IMR-90 (cell line): ENCODE measurements around the gene MICB. TPM values are rescaled to one million over a fixed set of nuclear protein-coding genes. Genes with fewer than 3 reads are reported as not detected.

Source experiments
- ATAC-seq: fragments of 200-7000 bp; cut with Tn5 transposase; 2 replicates; pipeline ENCODE4 v1.9.1; 2020; ENCODE audit warnings: low read depth, mild to moderate bottlenecking, moderate library complexity
- BruUV-seq: library from RNA; stranded (reverse); fragments of 400-500 nt; replicated peaks from 2 replicates; lab custom pipeline; 2021; lab: Mats Ljungman, UMichigan
- CTCF ChIA-PET: fragments of 300-600 bp; formaldehyde crosslinking; extraction: SDS; loops from one replicate; lab custom pipeline; 2021; ENCODE audit warnings: antibody characterized with exemption; lab: Yijun Ruan, JAX
- POLR2A ChIA-PET: fragments of 300-600 bp; sonication (Branson Sonifier 250); formaldehyde crosslinking; loops from one replicate; lab custom pipeline; 2022; ENCODE audit warnings: antibody characterized with exemption; ENCODE audit not compliant: unreplicated experiment; lab: Charles Lee
- DNase-seq: peaks from one replicate; pipeline ENCODE4 v3.0.0; 2013
- H2AFZ ChIP-seq: replicated peaks from 2 replicates; pipeline ENCODE3; 2013; ENCODE audit warnings: low read length, mild to moderate bottlenecking; ENCODE audit not compliant: poor library complexity
- H2AK5ac ChIP-seq: 2 replicates; pipeline ENCODE4 v1.6.1; 2013; ENCODE audit warnings: low read depth, low read length, inconsistent platforms
- H2AK9ac ChIP-seq: replicated peaks from 2 replicates; pipeline ENCODE3; 2013; ENCODE audit warnings: mild to moderate bottlenecking, low read depth, low read length, moderate library complexity; ENCODE audit not compliant: poor library complexity
- H2BK120ac ChIP-seq: 2 replicates; pipeline ENCODE4 v1.6.1; 2013; ENCODE audit warnings: low read depth, low read length, inconsistent platforms
- H2BK15ac ChIP-seq: 3 replicates; pipeline ENCODE4 v1.6.1; 2013; ENCODE audit warnings: low read depth, low read length, inconsistent platforms
- H2BK20ac ChIP-seq: 2 replicates; pipeline ENCODE4 v1.6.1; 2013; ENCODE audit warnings: low read depth, mild to moderate bottlenecking, inconsistent platforms, low read length, moderate library complexity
- H2BK5ac ChIP-seq: 2 replicates; pipeline ENCODE4 v1.6.1; 2013; ENCODE audit warnings: mild to moderate bottlenecking, low read depth, low read length, inconsistent platforms; ENCODE audit not compliant: poor library complexity, severe bottlenecking
- H3K14ac ChIP-seq: replicated peaks from 2 replicates; pipeline ENCODE4 v1.6.1; 2013; ENCODE audit warnings: low read depth, low read length, inconsistent platforms
- H3K18ac ChIP-seq: 2 replicates; pipeline ENCODE4 v1.6.1; 2013; ENCODE audit warnings: low read depth, low read length, control low read depth
- H3K23ac ChIP-seq: 2 replicates; pipeline ENCODE4 v1.6.1; 2013; ENCODE audit warnings: low read depth, low read length, inconsistent platforms
- H3K27ac ChIP-seq: 2 replicates; pipeline ENCODE4 v1.5.1; 2013; ENCODE audit warnings: mild to moderate bottlenecking, control low read depth, low read length; ENCODE audit not compliant: insufficient read depth
- H3K27me3 ChIP-seq: 2 replicates; pipeline ENCODE4 v1.6.1; 2013; ENCODE audit warnings: low read length; ENCODE audit not compliant: control insufficient read depth, insufficient read depth
- H3K36me3 ChIP-seq: 2 replicates; pipeline ENCODE4 v1.6.1; 2013; ENCODE audit warnings: low read length, mixed read lengths; ENCODE audit not compliant: control insufficient read depth, insufficient read depth
- H3K4ac ChIP-seq: 2 replicates; pipeline ENCODE4 v1.6.1; 2013; ENCODE audit warnings: low read depth, low read length, inconsistent platforms
- H3K4me1 ChIP-seq: 2 replicates; pipeline ENCODE4 v1.6.1; 2013; ENCODE audit warnings: low read length, mixed read lengths; ENCODE audit not compliant: control insufficient read depth, insufficient read depth
- H3K4me2 ChIP-seq: 2 replicates; pipeline ENCODE4 v1.6.1; 2013; ENCODE audit warnings: low read depth, mild to moderate bottlenecking, control low read depth, low read length, moderate library complexity
- H3K4me3 ChIP-seq: 2 replicates; pipeline ENCODE4 v1.5.1; 2013; ENCODE audit warnings: low read depth, mild to moderate bottlenecking, control low read depth, low read length, moderate library complexity; ENCODE audit not compliant: insufficient read depth
- H3K56ac ChIP-seq: 2 replicates; pipeline ENCODE4 v1.6.1; 2013; ENCODE audit warnings: low read length, inconsistent platforms; ENCODE audit not compliant: insufficient read depth; ENCODE audit errors: extremely low read depth
- H3K79me1 ChIP-seq, 2 experiments: 2 replicates each; pipeline ENCODE4 v1.6.1; 2013; ENCODE audit warnings: low read length in 2 of 2, inconsistent platforms in 1 of 2, low read depth in 1 of 2
- H3K9ac ChIP-seq: 2 replicates; pipeline ENCODE4 v1.6.1; 2013; ENCODE audit warnings: low read depth, low read length, control low read depth
- H3K9me1 ChIP-seq: 2 replicates; pipeline ENCODE4 v1.6.1; 2013; ENCODE audit warnings: low read length, inconsistent platforms; ENCODE audit not compliant: insufficient read depth
- H3K9me3 ChIP-seq: 2 replicates; pipeline ENCODE4 v1.6.1; 2013; ENCODE audit warnings: low read length; ENCODE audit not compliant: control insufficient read depth, insufficient read depth
- H4K20me1 ChIP-seq: 2 replicates; pipeline ENCODE4 v1.6.1; 2013; ENCODE audit warnings: low read length, inconsistent platforms; ENCODE audit not compliant: insufficient read depth
- H4K5ac ChIP-seq: 2 replicates; pipeline ENCODE4 v1.6.1; 2013; ENCODE audit warnings: mild to moderate bottlenecking, low read depth, low read length, control low read depth
- H4K8ac ChIP-seq, 2 experiments: 2 replicates each; pipeline ENCODE4 v1.6.1; 2013; ENCODE audit warnings: low read depth in 2 of 2, low read length in 2 of 2, control low read depth in 1 of 2, inconsistent platforms in 1 of 2
- H4K91ac ChIP-seq: 2 replicates; pipeline ENCODE4 v1.6.1; 2013; ENCODE audit warnings: low read depth, low read length, inconsistent platforms; ENCODE audit not compliant: insufficient read depth
- BHLHE40 ChIP-seq: fragments of 150-350 bp; IDR thresholded peaks from 2 replicates; pipeline ENCODE4 v1.6.1; 2016; ENCODE audit warnings: mild to moderate bottlenecking, low read depth, low read length
- CEBPB ChIP-seq: IDR thresholded peaks from 2 replicates; pipeline ENCODE4 v1.6.1; 2012; ENCODE audit warnings: low read depth, low read length, improper control_type of control experiment
- CTCF ChIP-seq: conservative IDR thresholded peaks from 2 replicates; pipeline ENCODE4 v1.5.1; 2012; ENCODE audit warnings: mild to moderate bottlenecking, low read depth, low read length, improper control_type of control experiment
- ELK1 ChIP-seq: fragments of 150-350 bp; IDR thresholded peaks from 2 replicates; pipeline ENCODE4 v1.6.1; 2016; ENCODE audit warnings: low read depth, mild to moderate bottlenecking, low read length, moderate library complexity, borderline replicate concordance
- FOS ChIP-seq: fragments of 150-350 bp; IDR thresholded peaks from 2 replicates; pipeline ENCODE4 v1.6.1; 2016; ENCODE audit warnings: low read depth, low read length
- MXI1 ChIP-seq: IDR thresholded peaks from 2 replicates; pipeline ENCODE4 v1.6.1; 2012; ENCODE audit warnings: low read depth, mild to moderate bottlenecking, low read length, moderate library complexity, borderline replicate concordance
- NFE2L2 ChIP-seq: fragments of 150-350 bp; IDR thresholded peaks from 2 replicates; pipeline ENCODE4 v1.6.1; 2016; ENCODE audit warnings: low read depth, mild to moderate bottlenecking, low read length
- POLR2A ChIP-seq: IDR thresholded peaks from 2 replicates; pipeline ENCODE4 v1.6.1; 2012; ENCODE audit warnings: mild to moderate bottlenecking, low read depth, low read length
- RFX5 ChIP-seq: IDR thresholded peaks from 2 replicates; pipeline ENCODE4 v1.8.0; 2012; ENCODE audit warnings: low read depth, mild to moderate bottlenecking, low read length, moderate library complexity
- USF2 ChIP-seq: fragments of 150-350 bp; IDR thresholded peaks from 2 replicates; pipeline ENCODE4 v1.6.1; 2017; ENCODE audit warnings: mild to moderate bottlenecking, antibody characterized with exemption, low read length, low read depth
- WGBS, 2 experiments: methylation state at CpG; one replicate each; pipeline versions ENCODE4 v1.1.5 to v1.1.7; 2013; ENCODE audit warnings: missing lambda C conversion rate in 2 of 2; ENCODE audit not compliant: insufficient read length in 1 of 2; ENCODE audit errors: extremely low coverage in 2 of 2; 5-methylcytosine and 5-hydroxymethylcytosine counted together
- dilution Hi-C: fragments of 300-500 bp; cut with HindIII; formaldehyde crosslinking; loops from one replicate; pipeline ENCODE4 v1.14.3; 2018; ENCODE audit warnings: low sequenced_read_pairs; ENCODE audit not compliant: unreplicated experiment
- in situ Hi-C: fragments of 300-500 bp; cut with MboI; formaldehyde crosslinking; loops from 3 replicates; pipeline ENCODE4 v1.14.3; 2019; ENCODE audit warnings: low sequenced_read_pairs, inconsistent platforms, mixed read lengths
- intact Hi-C: fragments of 100-400 bp; cut with micrococcal nuclease; formaldehyde crosslinking; loops from 2 replicates; pipeline ENCODE4 v1.10.0; 2022
- polyA plus RNA-seq, 3 experiments: library from polyadenylated mRNA; depleted of rRNA; stranded (reverse); fragments of >200 nt; gene quantifications; 2 replicates each; pipeline ENCODE4 v1.2.3, GENCODE V29; 2012; ENCODE audit warnings: low replicate concordance in 1 of 3
- total RNA-seq: library from RNA; depleted of rRNA; stranded (reverse); fragments of >200 nt; gene quantifications from 2 replicates; pipeline ENCODE4 v1.2.3, GENCODE V29; 2012

MICB gene
- total and polyA plus RNA-seq, 2 of the 4 experiments (the other 2 are of a cell fraction): 9.6 to 11.1 TPM

- peaks cover 41% of the 10 kb centered on the region for H3K27me3 ChIP-seq
- intact Hi-C loops (no loop called here), in situ Hi-C loops (no loop called here), dilution Hi-C loops (no loop called here)
- no peak overlapping the region for H3K56ac ChIP-seq
- no peak overlapping the region for H3K23ac ChIP-seq
- no peak overlapping the region for H3K4ac ChIP-seq
- CTCF ChIA-PET: no interaction called here
- H3K36me3 ChIP-seq: no peaks in the 10 kb centered on the region
- H3K9me3 ChIP-seq: no peaks in the 10 kb centered on the region
- no peak overlapping the region for H4K91ac ChIP-seq
- no TSS peak for BruUV-seq
- ATAC-seq (no peak), DNase-seq (no peak)
- POLR2A ChIA-PET: no interaction called here
- no peak overlapping the region for H3K4me2 ChIP-seq
- H2BK120ac ChIP-seq: no peak overlapping the region
- H3K18ac ChIP-seq: no peak overlapping the region
- no peak overlapping the region for H4K8ac ChIP-seq
- no peaks in the 10 kb centered on the region for H4K20me1 ChIP-seq
- no peak overlapping the region for H3K14ac ChIP-seq
- no peak overlapping the region for H2AK9ac ChIP-seq
- H3K79me1 ChIP-seq: no peaks in the 10 kb centered on the region
- no CpG with 5 or more reads among the region's 1 CpG for WGBS, 2 experiments
- no peaks in the 10 kb centered on the region for H3K9me1 ChIP-seq
- H2BK20ac ChIP-seq: no peak overlapping the region
- no peak overlapping the region for H3K4me3 ChIP-seq
- H3K27ac ChIP-seq: no peak overlapping the region
- H3K9ac ChIP-seq: no peak overlapping the region
- H3K4me1 ChIP-seq: no peaks in the 10 kb centered on the region
- H2AFZ ChIP-seq: no peak overlapping the region
- no peak overlapping the region for H2BK5ac ChIP-seq
- H4K5ac ChIP-seq: no peak overlapping the region
- TF ChIP-seq ELK1: no peak
- TF ChIP-seq NFE2L2: no peak
- no peak for TF ChIP-seq CTCF
- no peak for TF ChIP-seq POLR2A
- no peak for TF ChIP-seq CEBPB
- no peak for TF ChIP-seq USF2
- TF ChIP-seq MXI1: no peak
- TF ChIP-seq FOS: no peak
- TF ChIP-seq BHLHE40: no peak
- TF ChIP-seq RFX5: no peak
- H2AK5ac ChIP-seq: no peak overlapping the region
- H2BK15ac ChIP-seq: no peak overlapping the region
Observed at GRCh38 chr6:31465185-31465536, 32.8 kb upstream of the MICB start.
